Measurements from ENCODE around the gene EFHC1. TPM values are rescaled to one million over a fixed set of nuclear protein-coding genes. Genes with fewer than 3 reads are reported as not detected.

The EFHC1 gene
- total RNA-seq, 1 donor from 2014 or later: 23.2 TPM

DNA sequence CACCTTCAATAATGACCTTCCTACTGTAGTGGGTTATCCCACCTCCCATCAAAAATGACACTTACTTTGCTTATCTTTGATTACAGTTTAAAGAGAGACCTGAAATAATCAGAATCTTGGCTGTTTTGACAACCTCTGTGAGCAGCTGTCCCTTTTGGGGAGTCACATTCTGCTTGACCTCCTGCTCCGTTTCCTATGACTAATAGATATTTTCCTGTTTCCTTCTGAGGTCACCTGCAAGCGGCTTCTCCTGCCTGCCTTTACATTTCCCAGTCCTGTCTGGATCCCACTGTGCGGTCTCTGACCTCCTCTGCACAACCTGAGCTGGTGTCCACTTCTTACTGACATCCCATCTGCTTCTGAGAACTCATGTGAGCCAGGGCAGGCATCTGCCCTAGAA is 102.5 kb downstream of the EFHC1 start:
- POLR2A ChIA-PET: no interaction called here
- CTCF ChIA-PET: no interaction called here
- intact Hi-C loops (cut with micrococcal nuclease): no loop called here
- no peak for ATAC-seq (ENCODE audit: low read depth)
- Mint-ChIP-seq H3K4me3 (no peak overlapping the region), H3K36me3 (ENCODE audit: low read depth) (peaks cover 21% of the 10 kb centered on the region), H3K27ac (no peak overlapping the region), H3K27me3 (no peaks in the 10 kb centered on the region), H3K9me3 (no peaks in the 10 kb centered on the region), H3K4me1 (peaks cover 4% of the 10 kb centered on the region)
- TF ChIP-seq, protein P1, sequence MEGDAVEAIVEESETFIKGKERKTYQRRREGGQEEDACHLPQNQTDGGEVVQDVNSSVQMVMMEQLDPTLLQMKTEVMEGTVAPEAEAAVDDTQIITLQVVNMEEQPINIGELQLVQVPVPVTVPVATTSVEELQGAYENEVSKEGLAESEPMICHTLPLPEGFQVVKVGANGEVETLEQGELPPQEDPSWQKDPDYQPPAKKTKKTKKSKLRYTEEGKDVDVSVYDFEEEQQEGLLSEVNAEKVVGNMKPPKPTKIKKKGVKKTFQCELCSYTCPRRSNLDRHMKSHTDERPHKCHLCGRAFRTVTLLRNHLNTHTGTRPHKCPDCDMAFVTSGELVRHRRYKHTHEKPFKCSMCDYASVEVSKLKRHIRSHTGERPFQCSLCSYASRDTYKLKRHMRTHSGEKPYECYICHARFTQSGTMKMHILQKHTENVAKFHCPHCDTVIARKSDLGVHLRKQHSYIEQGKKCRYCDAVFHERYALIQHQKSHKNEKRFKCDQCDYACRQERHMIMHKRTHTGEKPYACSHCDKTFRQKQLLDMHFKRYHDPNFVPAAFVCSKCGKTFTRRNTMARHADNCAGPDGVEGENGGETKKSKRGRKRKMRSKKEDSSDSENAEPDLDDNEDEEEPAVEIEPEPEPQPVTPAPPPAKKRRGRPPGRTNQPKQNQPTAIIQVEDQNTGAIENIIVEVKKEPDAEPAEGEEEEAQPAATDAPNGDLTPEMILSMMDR (IDR thresholded peaks at IDR 0.05): no peak
- no peak for DNase-seq

DNA sequence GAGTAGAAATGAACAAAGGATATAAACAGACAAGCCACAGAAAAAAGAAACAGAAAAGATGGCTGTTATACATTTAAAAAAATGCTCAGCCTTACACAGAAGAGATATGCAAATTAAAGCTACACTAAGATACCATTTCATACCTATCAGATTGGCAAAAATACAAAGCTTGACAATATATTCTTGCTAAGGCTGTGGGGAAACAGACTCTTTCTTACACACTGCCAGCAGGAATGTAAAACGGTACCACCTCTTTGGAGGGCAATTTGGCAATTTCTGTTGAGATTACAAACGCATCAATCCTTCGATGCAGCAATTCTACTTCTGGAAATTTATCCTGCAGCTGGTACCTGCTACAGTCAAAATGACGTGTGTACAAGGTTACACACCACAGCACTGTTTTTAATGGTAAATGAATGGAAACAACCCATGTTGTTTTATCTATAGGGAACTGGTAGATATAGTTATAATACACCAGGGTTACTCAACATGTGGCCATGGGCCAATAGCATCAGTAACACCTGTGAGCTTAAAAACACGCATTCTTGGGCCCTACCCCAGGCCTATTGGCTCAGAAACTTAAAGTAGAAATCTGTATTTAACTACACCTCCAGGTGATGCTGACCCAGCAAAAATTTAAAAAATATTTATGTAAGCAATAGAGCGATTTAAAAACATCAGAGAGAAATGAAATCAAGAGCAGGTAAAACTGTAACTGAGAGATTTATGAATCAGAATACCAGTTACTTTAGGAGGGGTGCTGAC is 103.4 kb downstream of the EFHC1 start:
- H3K27me3 Mint-ChIP-seq: no peaks in the 10 kb centered on the region
- H3K36me3 Mint-ChIP-seq (ENCODE audit: low read depth): peaks cover 14% of the 10 kb centered on the region
- ATAC-seq (ENCODE audit: low read depth): no peak
- intact Hi-C loops (cut with micrococcal nuclease): no loop called here
- TF ChIP-seq, protein P1 (IDR thresholded peaks at IDR 0.05): no peak
- H3K27ac Mint-ChIP-seq: no peak overlapping the region
- ChIA-PET POLR2A (no interaction called here), CTCF (interaction anchor here (0.8 to 1.5 kb wide), 2 partner anchors 129 to 474 kb away, joined by 3 read pairs; no protein-coding TSS in a partner anchor)
- no peak overlapping the region for H3K4me3 Mint-ChIP-seq
- no peak for DNase-seq
- H3K4me1 Mint-ChIP-seq: peaks cover 2% of the 10 kb centered on the region
- no peaks in the 10 kb centered on the region for H3K9me3 Mint-ChIP-seq

DNA sequence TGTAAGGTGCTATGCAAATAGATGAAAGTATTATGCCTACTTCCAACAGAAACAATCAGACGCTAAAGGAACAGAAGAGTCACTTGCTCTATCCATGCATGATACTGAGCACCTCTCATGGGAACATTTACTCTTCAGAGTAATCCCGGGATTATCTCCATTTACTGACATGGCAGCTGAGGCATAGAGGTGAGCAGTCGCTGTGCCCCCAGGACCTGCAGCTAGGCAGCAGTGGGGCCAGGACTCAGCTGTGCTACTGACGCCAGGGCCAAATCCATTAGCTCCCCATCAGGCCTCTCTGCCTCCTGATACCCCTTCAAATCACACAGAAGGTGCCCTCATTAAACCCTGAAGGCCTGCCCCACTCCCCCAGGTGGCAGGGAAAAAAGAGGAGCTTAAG is 104.8 kb downstream of the EFHC1 start:
- ATAC-seq (ENCODE audit: low read depth) (no peak), DNase-seq (no peak)
- Mint-ChIP-seq H3K27me3 (no peaks in the 10 kb centered on the region), H3K4me3 (no peak overlapping the region), H3K9me3 (no peaks in the 10 kb centered on the region), H3K36me3 (ENCODE audit: low read depth) (peaks cover 5% of the 10 kb centered on the region), H3K27ac (no peak overlapping the region), H3K4me1 (peaks cover 5% of the 10 kb centered on the region)
- ChIA-PET CTCF (no interaction called here), POLR2A (no interaction called here)
- intact Hi-C loops (cut with micrococcal nuclease): no loop called here
- TF ChIP-seq, protein P1 (IDR thresholded peaks at IDR 0.05): no peak

DNA sequence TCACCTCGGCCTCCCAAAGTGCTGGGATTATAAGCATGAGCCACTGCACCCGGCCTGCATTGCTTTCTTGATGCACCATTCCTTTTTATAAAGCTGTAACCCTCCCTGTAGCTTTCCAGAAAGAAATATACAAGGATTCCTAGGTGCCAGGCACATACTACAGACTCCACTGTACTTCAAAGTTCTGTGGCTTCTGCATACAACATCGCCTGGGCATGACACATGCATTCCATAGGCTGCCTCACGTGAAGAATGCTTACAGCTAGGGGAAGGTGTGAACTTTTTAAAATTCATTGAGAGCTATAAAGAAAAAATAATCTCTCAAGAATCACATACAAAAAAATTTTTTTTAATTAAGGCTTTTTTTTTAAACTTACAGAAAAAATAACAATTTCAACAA is 106.5 kb downstream of the EFHC1 start:
- no peak for ATAC-seq (ENCODE audit: low read depth)
- Mint-ChIP-seq H3K4me1 (peaks cover 5% of the 10 kb centered on the region), H3K27ac (no peak overlapping the region), H3K36me3 (ENCODE audit: low read depth) (peaks cover 5% of the 10 kb centered on the region), H3K9me3 (no peaks in the 10 kb centered on the region), H3K4me3 (no peak overlapping the region), H3K27me3 (no peaks in the 10 kb centered on the region)
- ChIA-PET CTCF (no interaction called here), POLR2A (no interaction called here)
- intact Hi-C loops (cut with micrococcal nuclease): no loop called here
- TF ChIP-seq, protein P1 (IDR thresholded peaks at IDR 0.05): no peak
- no peak for DNase-seq

DNA sequence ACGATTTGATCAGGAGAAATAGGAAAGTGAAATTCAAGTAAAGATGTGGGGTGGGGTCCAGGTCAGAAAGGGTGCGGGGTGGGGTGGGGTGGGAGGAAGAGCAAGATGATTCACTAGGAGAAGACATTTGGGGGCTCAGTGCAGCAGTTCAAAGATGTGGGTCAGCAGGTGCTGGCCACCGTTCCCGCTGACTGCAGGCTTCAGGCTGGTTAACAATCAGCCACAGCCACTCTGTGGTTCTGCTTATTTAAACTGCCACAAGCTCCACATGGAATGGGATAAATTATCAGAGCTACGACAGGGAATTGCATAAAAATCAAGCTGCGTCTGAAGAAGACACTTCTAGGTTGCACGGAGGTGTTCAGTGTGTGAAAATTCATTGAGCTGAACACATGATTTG is 107.3 kb downstream of the EFHC1 start:
- H3K27ac Mint-ChIP-seq: no peak overlapping the region
- CTCF ChIA-PET: no interaction called here
- intact Hi-C loops (cut with micrococcal nuclease): no loop called here
- TF ChIP-seq, protein P1 (IDR thresholded peaks at IDR 0.05): no peak
- no peaks in the 10 kb centered on the region for H3K9me3 Mint-ChIP-seq
- no peak overlapping the region for H3K4me3 Mint-ChIP-seq
- DNase-seq (no peak), ATAC-seq (ENCODE audit: low read depth) (no peak)
- POLR2A ChIA-PET: no interaction called here
- H3K36me3 Mint-ChIP-seq (ENCODE audit: low read depth): peaks cover 5% of the 10 kb centered on the region
- no peaks in the 10 kb centered on the region for H3K27me3 Mint-ChIP-seq
- peaks cover 5% of the 10 kb centered on the region for H3K4me1 Mint-ChIP-seq

Data from activated B cell treated with CpG ODN at 0.5 μM for 24 hours (primary cell).